ENCODE measurements around the gene SUPT3H. TPM values are rescaled to one million over a fixed set of nuclear protein-coding genes. Genes with fewer than 3 reads are reported as not detected.
"Not testable (repeated sequence)": the region's sequence is repeated elsewhere in the genome, so short reads cannot be mapped to it uniquely, and the experiment has no call there.

SUPT3H gene
- total RNA-seq, 1 donor from 2014 or later: 9.5 TPM

GRCh38 chr6:45327956-45328522 lies 49.7 kb downstream of the SUPT3H start, which contains the start of gene RUNX2:
Gene RUNX2, plus strand, starts transcription at chr6:45328330. Its CDS starts 397 bp downstream, at chr6:45328727.
- intact Hi-C loops (cut with micrococcal nuclease): no loop called here

GRCh38 chr6:45326698-45327417 lies 50.9 kb downstream of the SUPT3H start:
- intact Hi-C loops (cut with micrococcal nuclease): no loop called here

- intact Hi-C loops (cut with micrococcal nuclease): loop anchor here (5.0 kb wide), 1 partner anchor 99 kb away; no protein-coding TSS in a partner anchor
Measured at GRCh38 chr6:45323656-45324224, 54.0 kb downstream of the SUPT3H start.

- intact Hi-C loops (cut with micrococcal nuclease): loop anchor here (5.0 kb wide), 1 partner anchor 102 kb away; no protein-coding TSS in a partner anchor
Measured at GRCh38 chr6:45320349-45320748, 57.4 kb downstream of the SUPT3H start.

- intact Hi-C loops (cut with micrococcal nuclease): no loop called here
Measured at GRCh38 chr6:45314146-45314545, 63.6 kb downstream of the SUPT3H start.

GRCh38 chr6:45310118-45310788 lies 67.5 kb downstream of the SUPT3H start:
- intact Hi-C loops (cut with micrococcal nuclease): no loop called here

GRCh38 chr6:45305546-45305945 lies 72.2 kb downstream of the SUPT3H start:
- intact Hi-C loops (cut with micrococcal nuclease): no loop called here

- intact Hi-C loops (cut with micrococcal nuclease): no loop called here
Measured at GRCh38 chr6:45302832-45303231, 74.9 kb downstream of the SUPT3H start.

GRCh38 chr6:45301348-45302142 lies 76.2 kb downstream of the SUPT3H start:
- intact Hi-C loops (cut with micrococcal nuclease): no loop called here

- intact Hi-C loops (cut with micrococcal nuclease): no loop called here
Measured at GRCh38 chr6:45300736-45301135, 77.0 kb downstream of the SUPT3H start.

- intact Hi-C loops (cut with micrococcal nuclease): loop anchor here (10.0 kb wide), 2 partner anchors 416 to 626 kb away; no protein-coding TSS in a partner anchor
Measured at GRCh38 chr6:45299096-45299581, 78.6 kb downstream of the SUPT3H start.

GRCh38 chr6:45297320-45297719 lies 80.4 kb downstream of the SUPT3H start:
- intact Hi-C loops (cut with micrococcal nuclease): loop anchor here (10.0 kb wide), 2 partner anchors 417 to 627 kb away; no protein-coding TSS in a partner anchor

GRCh38 chr6:45294065-45294701 lies 83.6 kb downstream of the SUPT3H start:
- intact Hi-C loops (cut with micrococcal nuclease): loop anchor here (5.0 to 10.0 kb wide), 3 partner anchors 83 to 631 kb away; partner anchors contain the start of gene SUPT3H

GRCh38 chr6:45293306-45293705 lies 84.4 kb downstream of the SUPT3H start:
- intact Hi-C loops (cut with micrococcal nuclease): loop anchor here (1.0 to 10.0 kb wide), 5 partner anchors 84 to 631 kb away; partner anchors contain the start of gene SUPT3H

GRCh38 chr6:45289751-45290514 lies 87.8 kb downstream of the SUPT3H start:
- intact Hi-C loops (cut with micrococcal nuclease): loop anchor here (5.0 to 10.0 kb wide), 3 partner anchors 87 to 635 kb away; partner anchors contain the start of gene SUPT3H

- intact Hi-C loops (cut with micrococcal nuclease): not testable (repeated sequence)
Measured at GRCh38 chr6:45286707-45287106, 91.0 kb downstream of the SUPT3H start.

- intact Hi-C loops (cut with micrococcal nuclease): no loop called here
Measured at GRCh38 chr6:45278367-45278766, 99.4 kb downstream of the SUPT3H start.

GRCh38 chr6:45277741-45278140 lies 100.0 kb downstream of the SUPT3H start:
- intact Hi-C loops (cut with micrococcal nuclease): not testable (repeated sequence)

- intact Hi-C loops (cut with micrococcal nuclease): no loop called here
Measured at GRCh38 chr6:45275358-45275757, 102.4 kb downstream of the SUPT3H start.
